NCI-H128 (cell line): ENCODE measurements around the gene BCAR3.

Experiments used
- DNase-seq: peaks from one replicate; lab custom pipeline; 2025; ENCODE audit not compliant: unreplicated experiment; lab: John Stamatoyannopoulos, UW

Gene BCAR3

GRCh38 chr1:93516164-93516563 lies 165.5 kb downstream of the BCAR3 start:
- no peak for DNase-seq
